IMR-90 (cell line): Measurements from ENCODE around the gene SPATA17. TPM values are rescaled to one million over a fixed set of nuclear protein-coding genes. Genes with fewer than 3 reads are reported as not detected.

Experiments
- ATAC-seq: fragments of 200-7000 bp; cut with Tn5 transposase; 2 replicates; pipeline ENCODE4 v1.9.1; 2020; ENCODE audit warnings: low read depth, mild to moderate bottlenecking, moderate library complexity
- BruUV-seq: library from RNA; stranded (reverse); fragments of 400-500 nt; replicated peaks from 2 replicates; lab custom pipeline; 2021; lab: Mats Ljungman, UMichigan
- CTCF ChIA-PET: fragments of 300-600 bp; formaldehyde crosslinking; extraction: SDS; loops from one replicate; lab custom pipeline; 2021; ENCODE audit warnings: antibody characterized with exemption; lab: Yijun Ruan, JAX
- POLR2A ChIA-PET: fragments of 300-600 bp; sonication (Branson Sonifier 250); formaldehyde crosslinking; loops from one replicate; lab custom pipeline; 2022; ENCODE audit warnings: antibody characterized with exemption; ENCODE audit not compliant: unreplicated experiment; lab: Charles Lee
- DNase-seq: peaks from one replicate; pipeline ENCODE4 v3.0.0; 2013
- H2AFZ ChIP-seq: replicated peaks from 2 replicates; pipeline ENCODE3; 2013; ENCODE audit warnings: low read length, mild to moderate bottlenecking; ENCODE audit not compliant: poor library complexity
- H2AK5ac ChIP-seq: 2 replicates; pipeline ENCODE4 v1.6.1; 2013; ENCODE audit warnings: low read depth, low read length, inconsistent platforms
- H2AK9ac ChIP-seq: replicated peaks from 2 replicates; pipeline ENCODE3; 2013; ENCODE audit warnings: mild to moderate bottlenecking, low read depth, low read length, moderate library complexity; ENCODE audit not compliant: poor library complexity
- H2BK120ac ChIP-seq: 2 replicates; pipeline ENCODE4 v1.6.1; 2013; ENCODE audit warnings: low read depth, low read length, inconsistent platforms
- H2BK15ac ChIP-seq: 3 replicates; pipeline ENCODE4 v1.6.1; 2013; ENCODE audit warnings: low read depth, low read length, inconsistent platforms
- H2BK20ac ChIP-seq: 2 replicates; pipeline ENCODE4 v1.6.1; 2013; ENCODE audit warnings: low read depth, mild to moderate bottlenecking, inconsistent platforms, low read length, moderate library complexity
- H2BK5ac ChIP-seq: 2 replicates; pipeline ENCODE4 v1.6.1; 2013; ENCODE audit warnings: mild to moderate bottlenecking, low read depth, low read length, inconsistent platforms; ENCODE audit not compliant: poor library complexity, severe bottlenecking
- H3K14ac ChIP-seq: replicated peaks from 2 replicates; pipeline ENCODE4 v1.6.1; 2013; ENCODE audit warnings: low read depth, low read length, inconsistent platforms
- H3K18ac ChIP-seq: 2 replicates; pipeline ENCODE4 v1.6.1; 2013; ENCODE audit warnings: low read depth, low read length, control low read depth
- H3K23ac ChIP-seq: 2 replicates; pipeline ENCODE4 v1.6.1; 2013; ENCODE audit warnings: low read depth, low read length, inconsistent platforms
- H3K27ac ChIP-seq: 2 replicates; pipeline ENCODE4 v1.5.1; 2013; ENCODE audit warnings: mild to moderate bottlenecking, control low read depth, low read length; ENCODE audit not compliant: insufficient read depth
- H3K27me3 ChIP-seq: 2 replicates; pipeline ENCODE4 v1.6.1; 2013; ENCODE audit warnings: low read length; ENCODE audit not compliant: control insufficient read depth, insufficient read depth
- H3K36me3 ChIP-seq: 2 replicates; pipeline ENCODE4 v1.6.1; 2013; ENCODE audit warnings: low read length, mixed read lengths; ENCODE audit not compliant: control insufficient read depth, insufficient read depth
- H3K4ac ChIP-seq: 2 replicates; pipeline ENCODE4 v1.6.1; 2013; ENCODE audit warnings: low read depth, low read length, inconsistent platforms
- H3K4me1 ChIP-seq: 2 replicates; pipeline ENCODE4 v1.6.1; 2013; ENCODE audit warnings: low read length, mixed read lengths; ENCODE audit not compliant: control insufficient read depth, insufficient read depth
- H3K4me2 ChIP-seq: 2 replicates; pipeline ENCODE4 v1.6.1; 2013; ENCODE audit warnings: low read depth, mild to moderate bottlenecking, control low read depth, low read length, moderate library complexity
- H3K4me3 ChIP-seq: 2 replicates; pipeline ENCODE4 v1.5.1; 2013; ENCODE audit warnings: low read depth, mild to moderate bottlenecking, control low read depth, low read length, moderate library complexity; ENCODE audit not compliant: insufficient read depth
- H3K56ac ChIP-seq: 2 replicates; pipeline ENCODE4 v1.6.1; 2013; ENCODE audit warnings: low read length, inconsistent platforms; ENCODE audit not compliant: insufficient read depth; ENCODE audit errors: extremely low read depth
- H3K79me1 ChIP-seq, 2 experiments: 2 replicates each; pipeline ENCODE4 v1.6.1; 2013; ENCODE audit warnings: low read length in 2 of 2, inconsistent platforms in 1 of 2, low read depth in 1 of 2
- H3K9ac ChIP-seq: 2 replicates; pipeline ENCODE4 v1.6.1; 2013; ENCODE audit warnings: low read depth, low read length, control low read depth
- H3K9me1 ChIP-seq: 2 replicates; pipeline ENCODE4 v1.6.1; 2013; ENCODE audit warnings: low read length, inconsistent platforms; ENCODE audit not compliant: insufficient read depth
- H3K9me3 ChIP-seq: 2 replicates; pipeline ENCODE4 v1.6.1; 2013; ENCODE audit warnings: low read length; ENCODE audit not compliant: control insufficient read depth, insufficient read depth
- H4K20me1 ChIP-seq: 2 replicates; pipeline ENCODE4 v1.6.1; 2013; ENCODE audit warnings: low read length, inconsistent platforms; ENCODE audit not compliant: insufficient read depth
- H4K5ac ChIP-seq: 2 replicates; pipeline ENCODE4 v1.6.1; 2013; ENCODE audit warnings: mild to moderate bottlenecking, low read depth, low read length, control low read depth
- H4K8ac ChIP-seq, 2 experiments: 2 replicates each; pipeline ENCODE4 v1.6.1; 2013; ENCODE audit warnings: low read depth in 2 of 2, low read length in 2 of 2, control low read depth in 1 of 2, inconsistent platforms in 1 of 2
- H4K91ac ChIP-seq: 2 replicates; pipeline ENCODE4 v1.6.1; 2013; ENCODE audit warnings: low read depth, low read length, inconsistent platforms; ENCODE audit not compliant: insufficient read depth
- BHLHE40 ChIP-seq: fragments of 150-350 bp; IDR thresholded peaks from 2 replicates; pipeline ENCODE4 v1.6.1; 2016; ENCODE audit warnings: mild to moderate bottlenecking, low read depth, low read length
- CEBPB ChIP-seq: IDR thresholded peaks from 2 replicates; pipeline ENCODE4 v1.6.1; 2012; ENCODE audit warnings: low read depth, low read length, improper control_type of control experiment
- CHD1 ChIP-seq: IDR thresholded peaks from 2 replicates; pipeline ENCODE4 v1.6.1; 2012; ENCODE audit warnings: low read depth, low read length, improper control_type of control experiment
- CTCF ChIP-seq: conservative IDR thresholded peaks from 2 replicates; pipeline ENCODE4 v1.5.1; 2012; ENCODE audit warnings: mild to moderate bottlenecking, low read depth, low read length, improper control_type of control experiment
- ELK1 ChIP-seq: fragments of 150-350 bp; IDR thresholded peaks from 2 replicates; pipeline ENCODE4 v1.6.1; 2016; ENCODE audit warnings: low read depth, mild to moderate bottlenecking, low read length, moderate library complexity, borderline replicate concordance
- FOS ChIP-seq: fragments of 150-350 bp; IDR thresholded peaks from 2 replicates; pipeline ENCODE4 v1.6.1; 2016; ENCODE audit warnings: low read depth, low read length
- MAFK ChIP-seq: IDR thresholded peaks from 2 replicates; pipeline ENCODE4 v1.6.1; 2012; ENCODE audit warnings: low read depth, low read length, improper control_type of control experiment
- MAZ ChIP-seq: IDR thresholded peaks from 2 replicates; pipeline ENCODE4 v1.6.1; 2012; ENCODE audit warnings: low read depth, mild to moderate bottlenecking, low read length, improper control_type of control experiment, moderate library complexity, borderline replicate concordance
- MXI1 ChIP-seq: IDR thresholded peaks from 2 replicates; pipeline ENCODE4 v1.6.1; 2012; ENCODE audit warnings: low read depth, mild to moderate bottlenecking, low read length, moderate library complexity, borderline replicate concordance
- NFE2L2 ChIP-seq: fragments of 150-350 bp; IDR thresholded peaks from 2 replicates; pipeline ENCODE4 v1.6.1; 2016; ENCODE audit warnings: low read depth, mild to moderate bottlenecking, low read length
- POLR2A ChIP-seq: IDR thresholded peaks from 2 replicates; pipeline ENCODE4 v1.6.1; 2012; ENCODE audit warnings: mild to moderate bottlenecking, low read depth, low read length
- RAD21 ChIP-seq: IDR thresholded peaks from 2 replicates; pipeline ENCODE4 v1.6.1; 2012; ENCODE audit warnings: low read length, improper control_type of control experiment
- RCOR1 ChIP-seq: IDR thresholded peaks from 2 replicates; pipeline ENCODE4 v1.6.1; 2012; ENCODE audit warnings: mild to moderate bottlenecking, low read length, improper control_type of control experiment; ENCODE audit not compliant: insufficient replicate concordance
- RFX5 ChIP-seq: IDR thresholded peaks from 2 replicates; pipeline ENCODE4 v1.8.0; 2012; ENCODE audit warnings: low read depth, mild to moderate bottlenecking, low read length, moderate library complexity
- SMC3 ChIP-seq: fragments of 150-350 bp; IDR thresholded peaks from 2 replicates; pipeline ENCODE4 v1.6.1; 2016; ENCODE audit warnings: low read depth, mild to moderate bottlenecking, antibody characterized with exemption, low read length, moderate library complexity
- USF2 ChIP-seq: fragments of 150-350 bp; IDR thresholded peaks from 2 replicates; pipeline ENCODE4 v1.6.1; 2017; ENCODE audit warnings: mild to moderate bottlenecking, antibody characterized with exemption, low read length, low read depth
- WGBS, 2 experiments: methylation state at CpG; one replicate each; pipeline versions ENCODE4 v1.1.5 to v1.1.7; 2013; ENCODE audit warnings: missing lambda C conversion rate in 2 of 2; ENCODE audit not compliant: insufficient read length in 1 of 2; ENCODE audit errors: extremely low coverage in 2 of 2; 5-methylcytosine and 5-hydroxymethylcytosine counted together
- dilution Hi-C: fragments of 300-500 bp; cut with HindIII; formaldehyde crosslinking; loops from one replicate; pipeline ENCODE4 v1.14.3; 2018; ENCODE audit warnings: low sequenced_read_pairs; ENCODE audit not compliant: unreplicated experiment
- in situ Hi-C: fragments of 300-500 bp; cut with MboI; formaldehyde crosslinking; loops from 3 replicates; pipeline ENCODE4 v1.14.3; 2019; ENCODE audit warnings: low sequenced_read_pairs, inconsistent platforms, mixed read lengths
- intact Hi-C: fragments of 100-400 bp; cut with micrococcal nuclease; formaldehyde crosslinking; loops from 2 replicates; pipeline ENCODE4 v1.10.0; 2022
- polyA plus RNA-seq, 3 experiments: library from polyadenylated mRNA; depleted of rRNA; stranded (reverse); fragments of >200 nt; gene quantifications; 2 replicates each; pipeline ENCODE4 v1.2.3, GENCODE V29; 2012; ENCODE audit warnings: low replicate concordance in 1 of 3
- total RNA-seq: library from RNA; depleted of rRNA; stranded (reverse); fragments of >200 nt; gene quantifications from 2 replicates; pipeline ENCODE4 v1.2.3, GENCODE V29; 2012

The SPATA17 gene
- total and polyA plus RNA-seq, 2 of the 4 experiments (the other 2 are of a cell fraction), result 0.03 to 0.18 TPM

- Histone ChIP-seq H3K4me3 (no peak overlapping the region), H3K27me3 (no peaks in the 10 kb centered on the region), H3K27ac (no peak overlapping the region), H3K36me3 (no peaks in the 10 kb centered on the region), H2BK120ac (no peak overlapping the region), H4K91ac (no peak overlapping the region), H2AK5ac (no peak overlapping the region), H4K5ac (no peak overlapping the region), H3K18ac (no peak overlapping the region), H2BK5ac (no peak overlapping the region), H2AFZ (no peak overlapping the region), H3K14ac (no peak overlapping the region), H2AK9ac (no peak overlapping the region), H3K9me3 (no peaks in the 10 kb centered on the region), H3K9ac (no peak overlapping the region), H2BK15ac (no peak overlapping the region), H3K9me1 (no peaks in the 10 kb centered on the region), H4K8ac (no peak overlapping the region), H4K20me1 (no peaks in the 10 kb centered on the region), H2BK20ac (no peak overlapping the region), H3K56ac (no peak overlapping the region), H3K4me1 (no peaks in the 10 kb centered on the region), H3K79me1 (no peaks in the 10 kb centered on the region), H3K4me2 (no peak overlapping the region), H3K4ac (no peak overlapping the region), H3K23ac (no peak overlapping the region)
- intact Hi-C loops, result no loop called here
- in situ Hi-C loops, result no loop called here
- no TSS peak for BruUV-seq
- WGBS, 2 experiments, result no CpG with 5 or more reads among the region's 2 CpGs
- ChIA-PET POLR2A (no interaction called here), CTCF (no interaction called here)
- TF ChIP-seq CTCF (no peak), SMC3 (no peak), ELK1 (no peak), USF2 (no peak), FOS (no peak), RAD21 (no peak), MAFK (no peak), NFE2L2 (no peak), CHD1 (no peak), BHLHE40 (no peak), RFX5 (no peak), MAZ (no peak), POLR2A (no peak), MXI1 (no peak), CEBPB (no peak), RCOR1 (no peak)
- DNase-seq (no peak), ATAC-seq (no peak)
- dilution Hi-C loops, result no loop called here
Measured at GRCh38 chr1:217891966-217892365, 260.8 kb downstream of the SPATA17 start.
